ENCODE results near the gene SH3PXD2A. TPM values are rescaled to one million over a fixed set of nuclear protein-coding genes. Genes with fewer than 3 reads are reported as not detected.

SH3PXD2A gene
- total and polyA plus RNA-seq, 2 experiments from 2014 or later = 1.8 to 5.0 TPM

DNA sequence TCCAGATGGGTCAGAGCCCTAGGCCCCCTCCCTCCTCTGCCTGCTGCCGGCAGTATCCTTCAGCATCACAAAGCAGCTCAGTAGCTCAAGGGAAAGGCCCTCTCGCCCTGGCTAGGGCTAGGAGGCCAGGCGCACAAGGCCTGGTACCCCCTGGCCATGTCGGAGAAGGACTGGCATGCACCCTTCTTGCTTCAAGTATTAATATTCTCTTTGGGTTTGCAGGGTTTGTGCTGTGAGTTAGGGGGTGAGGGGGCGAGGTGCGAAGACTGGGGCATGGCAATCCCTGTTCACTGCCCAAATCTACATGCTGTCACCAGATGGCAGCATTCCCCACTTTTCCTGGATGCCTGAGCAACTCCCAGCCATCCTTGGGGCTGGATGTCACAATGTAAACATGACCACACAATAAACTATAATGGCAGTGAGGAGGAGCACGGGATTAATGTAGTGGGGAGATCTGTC, 256.7 kb downstream of the SH3PXD2A start (continued):
- TF ChIP-seq, protein P1, sequence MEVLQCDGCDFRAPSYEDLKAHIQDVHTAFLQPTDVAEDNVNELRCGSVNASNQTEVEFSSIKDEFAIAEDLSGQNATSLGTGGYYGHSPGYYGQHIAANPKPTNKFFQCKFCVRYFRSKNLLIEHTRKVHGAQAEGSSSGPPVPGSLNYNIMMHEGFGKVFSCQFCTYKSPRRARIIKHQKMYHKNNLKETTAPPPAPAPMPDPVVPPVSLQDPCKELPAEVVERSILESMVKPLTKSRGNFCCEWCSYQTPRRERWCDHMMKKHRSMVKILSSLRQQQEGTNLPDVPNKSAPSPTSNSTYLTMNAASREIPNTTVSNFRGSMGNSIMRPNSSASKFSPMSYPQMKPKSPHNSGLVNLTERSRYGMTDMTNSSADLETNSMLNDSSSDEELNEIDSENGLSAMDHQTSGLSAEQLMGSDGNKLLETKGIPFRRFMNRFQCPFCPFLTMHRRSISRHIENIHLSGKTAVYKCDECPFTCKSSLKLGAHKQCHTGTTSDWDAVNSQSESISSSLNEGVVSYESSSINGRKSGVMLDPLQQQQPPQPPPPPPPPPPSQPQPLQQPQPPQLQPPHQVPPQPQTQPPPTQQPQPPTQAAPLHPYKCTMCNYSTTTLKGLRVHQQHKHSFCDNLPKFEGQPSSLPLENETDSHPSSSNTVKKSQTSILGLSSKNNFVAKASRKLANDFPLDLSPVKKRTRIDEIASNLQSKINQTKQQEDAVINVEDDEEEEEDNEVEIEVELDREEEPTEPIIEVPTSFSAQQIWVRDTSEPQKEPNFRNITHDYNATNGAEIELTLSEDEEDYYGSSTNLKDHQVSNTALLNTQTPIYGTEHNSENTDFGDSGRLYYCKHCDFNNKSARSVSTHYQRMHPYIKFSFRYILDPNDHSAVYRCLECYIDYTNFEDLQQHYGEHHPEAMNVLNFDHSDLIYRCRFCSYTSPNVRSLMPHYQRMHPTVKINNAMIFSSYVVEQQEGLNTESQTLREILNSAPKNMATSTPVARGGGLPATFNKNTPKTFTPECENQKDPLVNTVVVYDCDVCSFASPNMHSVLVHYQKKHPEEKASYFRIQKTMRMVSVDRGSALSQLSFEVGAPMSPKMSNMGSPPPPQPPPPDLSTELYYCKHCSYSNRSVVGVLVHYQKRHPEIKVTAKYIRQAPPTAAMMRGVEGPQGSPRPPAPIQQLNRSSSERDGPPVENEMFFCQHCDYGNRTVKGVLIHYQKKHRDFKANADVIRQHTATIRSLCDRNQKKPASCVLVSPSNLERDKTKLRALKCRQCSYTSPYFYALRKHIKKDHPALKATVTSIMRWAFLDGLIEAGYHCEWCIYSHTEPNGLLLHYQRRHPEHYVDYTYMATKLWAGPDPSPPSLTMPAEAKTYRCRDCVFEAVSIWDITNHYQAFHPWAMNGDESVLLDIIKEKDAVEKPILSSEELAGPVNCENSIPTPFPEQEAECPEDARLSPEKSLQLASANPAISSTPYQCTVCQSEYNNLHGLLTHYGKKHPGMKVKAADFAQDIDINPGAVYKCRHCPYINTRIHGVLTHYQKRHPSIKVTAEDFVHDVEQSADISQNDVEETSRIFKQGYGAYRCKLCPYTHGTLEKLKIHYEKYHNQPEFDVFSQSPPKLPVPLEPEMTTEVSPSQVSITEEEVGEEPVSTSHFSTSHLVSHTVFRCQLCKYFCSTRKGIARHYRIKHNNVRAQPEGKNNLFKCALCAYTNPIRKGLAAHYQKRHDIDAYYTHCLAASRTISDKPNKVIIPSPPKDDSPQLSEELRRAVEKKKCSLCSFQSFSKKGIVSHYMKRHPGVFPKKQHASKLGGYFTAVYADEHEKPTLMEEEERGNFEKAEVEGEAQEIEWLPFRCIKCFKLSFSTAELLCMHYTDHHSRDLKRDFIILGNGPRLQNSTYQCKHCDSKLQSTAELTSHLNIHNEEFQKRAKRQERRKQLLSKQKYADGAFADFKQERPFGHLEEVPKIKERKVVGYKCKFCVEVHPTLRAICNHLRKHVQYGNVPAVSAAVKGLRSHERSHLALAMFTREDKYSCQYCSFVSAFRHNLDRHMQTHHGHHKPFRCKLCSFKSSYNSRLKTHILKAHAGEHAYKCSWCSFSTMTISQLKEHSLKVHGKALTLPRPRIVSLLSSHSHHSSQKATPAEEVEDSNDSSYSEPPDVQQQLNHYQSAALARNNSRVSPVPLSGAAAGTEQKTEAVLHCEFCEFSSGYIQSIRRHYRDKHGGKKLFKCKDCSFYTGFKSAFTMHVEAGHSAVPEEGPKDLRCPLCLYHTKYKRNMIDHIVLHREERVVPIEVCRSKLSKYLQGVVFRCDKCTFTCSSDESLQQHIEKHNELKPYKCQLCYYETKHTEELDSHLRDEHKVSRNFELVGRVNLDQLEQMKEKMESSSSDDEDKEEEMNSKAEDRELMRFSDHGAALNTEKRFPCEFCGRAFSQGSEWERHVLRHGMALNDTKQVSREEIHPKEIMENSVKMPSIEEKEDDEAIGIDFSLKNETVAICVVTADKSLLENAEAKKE (CRISPR knock-in tag; IDR thresholded peaks at IDR 0.05) = no peak
- TF ChIP-seq NANOG (IDR thresholded peaks at IDR 0.05; ENCODE audit: borderline replicate concordance) (no peak), POLR2AphosphoS5 (IDR thresholded peaks at IDR 0.05; ENCODE audit: low read depth) (no peak), CREB1 (CRISPR knock-in tag; IDR thresholded peaks at IDR 0.05; ENCODE audit: low read depth) (0 out of 2 replicates have a peak, but pooled peaks have one; percentile 34), EZH2 (IDR thresholded peaks at IDR 0.05; ENCODE audit: low read depth, unreplicated experiment) (no peak), EZH2phosphoT487 (IDR thresholded peaks at IDR 0.05; ENCODE audit: unreplicated experiment) (no peak), JUNB (IDR thresholded peaks at IDR 0.05; ENCODE audit: unreplicated experiment) (no peak)
- TF ChIP-seq, protein P2, sequence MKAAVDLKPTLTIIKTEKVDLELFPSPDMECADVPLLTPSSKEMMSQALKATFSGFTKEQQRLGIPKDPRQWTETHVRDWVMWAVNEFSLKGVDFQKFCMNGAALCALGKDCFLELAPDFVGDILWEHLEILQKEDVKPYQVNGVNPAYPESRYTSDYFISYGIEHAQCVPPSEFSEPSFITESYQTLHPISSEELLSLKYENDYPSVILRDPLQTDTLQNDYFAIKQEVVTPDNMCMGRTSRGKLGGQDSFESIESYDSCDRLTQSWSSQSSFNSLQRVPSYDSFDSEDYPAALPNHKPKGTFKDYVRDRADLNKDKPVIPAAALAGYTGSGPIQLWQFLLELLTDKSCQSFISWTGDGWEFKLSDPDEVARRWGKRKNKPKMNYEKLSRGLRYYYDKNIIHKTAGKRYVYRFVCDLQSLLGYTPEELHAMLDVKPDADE (IDR thresholded peaks at IDR 0.05) = no peak
- TF ChIP-seq, protein P3, sequence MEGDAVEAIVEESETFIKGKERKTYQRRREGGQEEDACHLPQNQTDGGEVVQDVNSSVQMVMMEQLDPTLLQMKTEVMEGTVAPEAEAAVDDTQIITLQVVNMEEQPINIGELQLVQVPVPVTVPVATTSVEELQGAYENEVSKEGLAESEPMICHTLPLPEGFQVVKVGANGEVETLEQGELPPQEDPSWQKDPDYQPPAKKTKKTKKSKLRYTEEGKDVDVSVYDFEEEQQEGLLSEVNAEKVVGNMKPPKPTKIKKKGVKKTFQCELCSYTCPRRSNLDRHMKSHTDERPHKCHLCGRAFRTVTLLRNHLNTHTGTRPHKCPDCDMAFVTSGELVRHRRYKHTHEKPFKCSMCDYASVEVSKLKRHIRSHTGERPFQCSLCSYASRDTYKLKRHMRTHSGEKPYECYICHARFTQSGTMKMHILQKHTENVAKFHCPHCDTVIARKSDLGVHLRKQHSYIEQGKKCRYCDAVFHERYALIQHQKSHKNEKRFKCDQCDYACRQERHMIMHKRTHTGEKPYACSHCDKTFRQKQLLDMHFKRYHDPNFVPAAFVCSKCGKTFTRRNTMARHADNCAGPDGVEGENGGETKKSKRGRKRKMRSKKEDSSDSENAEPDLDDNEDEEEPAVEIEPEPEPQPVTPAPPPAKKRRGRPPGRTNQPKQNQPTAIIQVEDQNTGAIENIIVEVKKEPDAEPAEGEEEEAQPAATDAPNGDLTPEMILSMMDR (conservative IDR thresholded peaks at IDR 0.05; ENCODE audit: low read depth in 2 of 2) = peak; percentile 88 to 95
